Measurements from ENCODE around the gene CD226. TPM values are rescaled to one million over a fixed set of nuclear protein-coding genes. Genes with fewer than 3 reads are reported as not detected.

Gene CD226
- polyA plus RNA-seq, 1 of the 3 experiments (the other 2 are of a cell fraction): 0.56 TPM

- Histone ChIP-seq H3K9me3 (no peaks in the 10 kb centered on the region), H3K4me2 (no peak overlapping the region), H3K4me1 (ENCODE audit: control insufficient read depth in 1 of 2, insufficient read depth in 2 of 2, low read depth in 1 of 2, low read length in 1 of 2) (peaks cover 0 to 12% of the 10 kb centered on the region in 2 experiments; a peak in 2 of 4 replicates), H3K27ac (ENCODE audit: low read depth in 2 of 2, low read length in 1 of 2) (no peak overlapping the region), H3K36me3 (replicated peaks in 1 of 2; ENCODE audit: control insufficient read depth in 1 of 2, insufficient read depth in 2 of 2, low read length in 1 of 2) (peaks cover 2 to 18% of the 10 kb centered on the region in 2 experiments), H3K27me3 (ENCODE audit: insufficient read depth) (no peaks in the 10 kb centered on the region), H3F3A (replicated peaks; ENCODE audit: insufficient read depth) (no peaks in the 10 kb centered on the region), H4K20me1 (ENCODE audit: insufficient read depth) (no peaks in the 10 kb centered on the region), H2AFZ (ENCODE audit: low read depth) (no peak overlapping the region), H3K4me3 (ENCODE audit: low read depth in 2 of 2, low read length in 1 of 2) (no peak overlapping the region), H3K79me2 (ENCODE audit: insufficient read depth) (no peaks in the 10 kb centered on the region), H3K9ac (no peak overlapping the region), H3K9me2 (no peaks in the 10 kb centered on the region)
- WGBS (ENCODE audit: low lambda C conversion rate): 98% methylated on average over 2 of the region's 2 CpGs
- POLR2A ChIA-PET: interaction anchor here (0.6 kb wide), 1 partner anchor 19 kb away, joined by 3 read pairs; no protein-coding TSS in a partner anchor
- DNase-seq: no peak
- TF ChIP-seq PBX3 (IDR thresholded peaks at IDR 0.05): no peak
- no peak for TF ChIP-seq FOXJ3 (CRISPR knock-in tag; IDR thresholded peaks at IDR 0.05)
- TF ChIP-seq POLR2AphosphoS5 (IDR thresholded peaks at IDR 0.05; ENCODE audit: low read depth, low read length): no peak
- no peak for TF ChIP-seq RAD21 (IDR thresholded peaks at IDR 0.05; ENCODE audit: low read length)
- no peak for TF ChIP-seq REST (IDR thresholded peaks at IDR 0.05; ENCODE audit: low read depth, low read length)
- no peak for TF ChIP-seq FOSL2 (IDR thresholded peaks at IDR 0.05; ENCODE audit: borderline replicate concordance, low read depth)
- TF ChIP-seq SIN3A (IDR thresholded peaks at IDR 0.05; ENCODE audit: borderline replicate concordance, low read depth, low read length): no peak
- no peak for TF ChIP-seq RFX5 (IDR thresholded peaks at IDR 0.05; ENCODE audit: low read length)
- no peak for TF ChIP-seq GABPA (IDR thresholded peaks at IDR 0.05; ENCODE audit: low read depth)
- TF ChIP-seq GATA2 (CRISPR knock-in tag; IDR thresholded peaks at IDR 0.05): no peak
- TF ChIP-seq IRF3 (IDR thresholded peaks at IDR 0.05; ENCODE audit: low read depth, low read length): no peak
- TF ChIP-seq NFIC (IDR thresholded peaks at IDR 0.05; ENCODE audit: borderline replicate concordance): no peak
- no peak for TF ChIP-seq SMC3 (IDR thresholded peaks at IDR 0.05; ENCODE audit: low read depth, low read length)
- no peak for TF ChIP-seq TEAD4 (IDR thresholded peaks at IDR 0.05; ENCODE audit: borderline replicate concordance, insufficient read depth)
- TF ChIP-seq CTCF (IDR thresholded peaks at IDR 0.05): no peak
- TF ChIP-seq RXRA (IDR thresholded peaks at IDR 0.05; ENCODE audit: borderline replicate concordance, low read depth): no peak
- CTCF ChIA-PET: interaction anchor here (0.8 kb wide), 1 partner anchor 11 kb away, joined by 4 read pairs; no protein-coding TSS in a partner anchor
Observed at GRCh38 chr18:69996417-69996816, 48.7 kb upstream of the CD226 start.
